ENCODE results near the gene COL6A1.

Gene COL6A1

GRCh38 chr21:46054031-46054430 lies 72.5 kb downstream of the COL6A1 start:
- Histone ChIP-seq H3K27me3 (no peaks in the 10 kb centered on the region), H3K4me1 (no peaks in the 10 kb centered on the region), H3K4me3 (ENCODE audit: low read depth, low read length) (no peak overlapping the region), H3K9me3 (peaks cover 5% of the 10 kb centered on the region; the same call in 1 of the 2 replicates), H3K36me3 (no peaks in the 10 kb centered on the region)
- no peak for DNase-seq
- TF ChIP-seq CTCF (IDR thresholded peaks at IDR 0.05; ENCODE audit: low read depth, low read length): no peak

- no peak overlapping the region for H3K4me3 ChIP-seq (ENCODE audit: low read depth, low read length)
- no peak for DNase-seq
- no peaks in the 10 kb centered on the region for H3K36me3 ChIP-seq
- no peak for TF ChIP-seq CTCF (IDR thresholded peaks at IDR 0.05; ENCODE audit: low read depth, low read length)
- H3K4me1 ChIP-seq: no peaks in the 10 kb centered on the region
- H3K9me3 ChIP-seq: peaks cover 6% of the 10 kb centered on the region; the same call in 1 of the 2 replicates
- no peaks in the 10 kb centered on the region for H3K27me3 ChIP-seq
These were observed 72.9 kb downstream of the COL6A1 start for GRCh38 chr21:46054451-46054881.
